Measurements from ENCODE around the gene RNU1-4.
"Not testable (repeated sequence)": the region's sequence is repeated elsewhere in the genome, so short reads cannot be mapped to it uniquely, and the experiment has no call there.

The RNU1-4 gene

DNA sequence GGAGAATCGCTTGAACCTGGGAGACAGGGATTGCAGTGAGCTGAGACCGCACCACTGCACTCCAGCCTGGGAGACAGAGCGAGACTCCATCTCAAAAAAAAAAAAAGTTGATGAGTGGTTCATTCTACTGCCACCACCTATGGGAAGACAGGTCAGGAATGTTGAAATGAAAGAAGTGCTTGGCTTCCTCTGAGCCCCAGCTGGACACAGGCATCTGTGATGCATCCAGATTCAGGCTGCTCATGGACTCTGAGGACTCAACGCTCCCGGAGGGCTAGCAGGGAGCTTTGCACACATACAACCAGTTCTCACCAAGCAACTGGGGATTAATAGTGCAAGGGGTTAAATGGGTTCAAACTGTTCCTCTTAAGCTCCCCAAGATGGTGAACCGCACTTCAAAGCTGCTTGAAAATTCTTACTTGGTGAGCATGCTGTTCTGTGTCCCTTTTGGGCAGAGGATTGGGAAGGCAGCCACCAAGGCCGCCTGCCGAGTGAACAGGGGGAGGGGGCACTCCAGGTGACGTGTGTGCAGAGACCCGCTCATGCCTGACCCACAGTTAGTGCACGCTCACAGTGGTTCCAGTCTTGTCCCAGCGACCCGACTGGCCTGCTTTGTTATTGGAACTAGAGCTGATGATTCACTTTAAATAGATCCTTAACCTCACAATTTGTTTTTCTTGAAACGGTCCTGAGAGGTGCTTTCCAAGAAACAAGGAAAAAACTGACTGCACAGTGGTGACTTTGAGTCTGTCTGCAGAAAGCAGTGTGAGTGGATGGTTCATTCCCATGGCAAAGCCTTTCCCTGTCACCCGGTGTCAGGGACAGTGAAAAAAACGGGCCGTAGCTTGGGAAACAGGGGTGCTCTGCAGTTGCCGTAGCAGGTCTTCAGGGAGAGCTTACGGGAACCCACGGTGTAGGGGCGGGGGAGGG lies 32.2 kb downstream of the RNU1-4 start:
- H3K4me1 ChIP-seq (ENCODE audit: control insufficient read depth in 2 of 2, insufficient read depth in 2 of 2, low read length in 2 of 2); H3K36me3 ChIP-seq (ENCODE audit: control insufficient read depth in 2 of 2, insufficient read depth in 2 of 2, low read length in 2 of 2); H3K4me3 ChIP-seq (ENCODE audit: low read length in 2 of 2); H3K9me3 ChIP-seq (ENCODE audit: control insufficient read depth in 2 of 2, low read length in 2 of 2); H3K27ac ChIP-seq (ENCODE audit: low read depth in 2 of 2, low read length in 2 of 2); H3K27me3 ChIP-seq (ENCODE audit: control insufficient read depth in 2 of 2, insufficient read depth in 2 of 2, low read length in 2 of 2); H3K9ac ChIP-seq (ENCODE audit: low read depth in 1 of 2, low read length in 2 of 2): not testable (repeated sequence)

DNA sequence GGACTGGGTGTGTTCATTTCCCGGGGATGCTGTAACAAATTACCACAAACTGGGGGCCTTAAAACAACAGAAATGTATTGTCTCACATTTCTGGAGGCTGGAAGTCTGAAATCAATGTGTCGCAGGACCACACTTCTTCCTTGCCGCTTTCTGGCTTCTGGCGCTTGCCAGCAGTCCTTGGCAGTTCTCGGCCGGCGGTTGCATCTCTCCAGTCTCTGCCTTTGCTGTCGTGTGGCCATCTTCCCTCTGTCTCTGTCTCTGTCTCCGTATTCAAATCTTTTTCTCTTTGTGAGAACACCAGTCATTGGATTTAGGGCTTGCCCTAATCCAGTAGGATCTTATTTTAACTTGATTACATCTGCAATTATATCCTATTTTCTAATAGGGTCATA lies 32.9 kb downstream of the RNU1-4 start:
- H3K4me3 ChIP-seq (ENCODE audit: low read length in 2 of 2); H3K4me1 ChIP-seq (ENCODE audit: control insufficient read depth in 2 of 2, insufficient read depth in 2 of 2, low read length in 2 of 2); H3K27me3 ChIP-seq (ENCODE audit: control insufficient read depth in 2 of 2, insufficient read depth in 2 of 2, low read length in 2 of 2); H3K9me3 ChIP-seq (ENCODE audit: control insufficient read depth in 2 of 2, low read length in 2 of 2); H3K36me3 ChIP-seq (ENCODE audit: control insufficient read depth in 2 of 2, insufficient read depth in 2 of 2, low read length in 2 of 2); H3K27ac ChIP-seq (ENCODE audit: low read depth in 2 of 2, low read length in 2 of 2); H3K9ac ChIP-seq (ENCODE audit: low read depth in 1 of 2, low read length in 2 of 2): not testable (repeated sequence)

DNA sequence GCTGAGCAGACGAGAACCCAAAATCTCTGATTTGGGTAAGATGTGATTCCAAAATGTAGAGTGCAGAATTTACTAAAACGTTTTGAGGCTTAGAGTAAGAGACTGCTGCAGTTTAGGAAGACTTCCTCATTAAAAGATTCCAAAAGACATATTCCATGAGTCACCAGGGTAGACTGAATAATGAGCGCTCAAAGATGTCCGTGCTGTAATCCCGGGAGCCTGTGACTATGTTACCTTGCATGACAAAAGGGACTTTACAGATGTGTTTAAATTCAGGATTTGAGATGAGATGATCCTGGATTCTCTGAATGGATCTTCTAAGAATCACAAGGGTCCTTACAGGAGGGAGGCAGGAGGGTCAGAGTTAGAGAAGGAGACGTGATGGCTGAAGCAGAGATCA lies 33.4 kb downstream of the RNU1-4 start:
- H3K36me3 ChIP-seq (ENCODE audit: control insufficient read depth in 2 of 2, insufficient read depth in 2 of 2, low read length in 2 of 2); H3K9ac ChIP-seq (ENCODE audit: low read depth in 1 of 2, low read length in 2 of 2); H3K4me3 ChIP-seq (ENCODE audit: low read length in 2 of 2); H3K4me1 ChIP-seq (ENCODE audit: control insufficient read depth in 2 of 2, insufficient read depth in 2 of 2, low read length in 2 of 2); H3K27me3 ChIP-seq (ENCODE audit: control insufficient read depth in 2 of 2, insufficient read depth in 2 of 2, low read length in 2 of 2); H3K9me3 ChIP-seq (ENCODE audit: control insufficient read depth in 2 of 2, low read length in 2 of 2); H3K27ac ChIP-seq (ENCODE audit: low read depth in 2 of 2, low read length in 2 of 2): not testable (repeated sequence)

DNA sequence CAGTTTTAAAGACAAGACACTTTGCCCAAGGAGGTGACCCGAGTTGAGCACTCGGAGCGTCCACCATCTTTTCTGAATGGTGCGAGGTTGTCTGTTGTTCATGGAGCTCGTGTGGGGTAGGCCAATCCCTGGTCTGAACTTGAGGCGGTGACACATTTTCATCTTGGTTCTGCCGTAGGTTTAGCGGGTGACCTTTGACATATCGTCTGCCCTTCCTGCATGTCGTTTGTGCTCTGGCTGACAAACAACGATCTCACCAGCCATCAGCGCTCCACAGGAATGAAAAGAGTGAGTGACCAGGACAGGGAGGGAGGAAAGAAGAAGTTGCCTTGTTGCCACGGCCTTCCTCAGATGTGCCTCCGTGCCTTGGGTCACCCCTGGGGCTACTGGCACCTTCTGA lies 34.5 kb downstream of the RNU1-4 start:
- not testable (repeated sequence) for H3K9me3 ChIP-seq (ENCODE audit: control insufficient read depth in 2 of 2, low read length in 2 of 2); H3K9ac ChIP-seq (ENCODE audit: low read depth in 1 of 2, low read length in 2 of 2); H3K27me3 ChIP-seq (ENCODE audit: control insufficient read depth in 2 of 2, insufficient read depth in 2 of 2, low read length in 2 of 2); H3K36me3 ChIP-seq (ENCODE audit: control insufficient read depth in 2 of 2, insufficient read depth in 2 of 2, low read length in 2 of 2); H3K27ac ChIP-seq (ENCODE audit: low read depth in 2 of 2, low read length in 2 of 2); H3K4me3 ChIP-seq (ENCODE audit: low read length in 2 of 2); H3K4me1 ChIP-seq (ENCODE audit: control insufficient read depth in 2 of 2, insufficient read depth in 2 of 2, low read length in 2 of 2)

DNA sequence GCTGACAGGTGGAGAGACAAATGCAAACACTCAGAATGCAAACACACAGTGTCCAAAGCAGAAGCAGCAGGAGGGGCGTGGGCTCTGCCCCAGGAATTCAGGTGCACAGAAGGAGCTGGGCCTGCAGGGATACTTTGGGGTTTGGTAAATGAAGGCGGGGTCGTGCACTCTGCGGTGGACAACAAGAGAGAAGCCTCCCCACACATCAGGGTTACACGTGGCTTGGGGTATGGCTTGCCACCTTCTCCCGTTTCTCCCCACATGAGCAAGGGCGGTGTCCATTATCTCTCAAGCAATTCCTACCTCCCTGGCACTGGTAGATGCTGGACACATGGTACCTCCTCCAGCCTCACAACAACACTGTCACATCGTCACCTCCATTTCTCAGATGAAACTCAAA lies 35.0 kb downstream of the RNU1-4 start:
- not testable (repeated sequence) for H3K4me3 ChIP-seq (ENCODE audit: low read length in 2 of 2); H3K27ac ChIP-seq (ENCODE audit: low read depth in 2 of 2, low read length in 2 of 2); H3K9ac ChIP-seq (ENCODE audit: low read depth in 1 of 2, low read length in 2 of 2); H3K27me3 ChIP-seq (ENCODE audit: control insufficient read depth in 2 of 2, insufficient read depth in 2 of 2, low read length in 2 of 2); H3K36me3 ChIP-seq (ENCODE audit: control insufficient read depth in 2 of 2, insufficient read depth in 2 of 2, low read length in 2 of 2); H3K4me1 ChIP-seq (ENCODE audit: control insufficient read depth in 2 of 2, insufficient read depth in 2 of 2, low read length in 2 of 2); H3K9me3 ChIP-seq (ENCODE audit: control insufficient read depth in 2 of 2, low read length in 2 of 2)

DNA sequence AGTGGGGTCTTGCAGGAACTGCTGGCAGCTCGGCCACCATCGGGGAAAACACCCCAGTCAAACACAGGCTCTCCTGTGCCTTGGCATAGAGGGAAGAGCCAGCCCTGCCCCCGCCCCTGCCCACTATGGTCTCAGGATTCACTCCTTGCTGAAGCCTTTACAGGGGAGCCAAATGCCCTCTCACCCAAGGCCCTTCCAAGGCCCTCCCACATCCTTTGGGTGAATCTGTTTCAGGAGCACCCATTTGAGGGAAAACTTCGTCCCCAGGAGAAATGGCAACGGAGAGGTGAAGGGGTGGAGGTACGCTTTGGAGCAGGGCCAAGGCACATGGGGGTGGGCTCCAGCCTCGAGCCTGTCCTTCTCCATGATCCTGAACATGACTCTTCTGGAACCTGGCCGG lies 35.9 kb downstream of the RNU1-4 start:
- not testable (repeated sequence) for H3K36me3 ChIP-seq (ENCODE audit: control insufficient read depth in 2 of 2, insufficient read depth in 2 of 2, low read length in 2 of 2); H3K9me3 ChIP-seq (ENCODE audit: control insufficient read depth in 2 of 2, low read length in 2 of 2); H3K27me3 ChIP-seq (ENCODE audit: control insufficient read depth in 2 of 2, insufficient read depth in 2 of 2, low read length in 2 of 2); H3K4me1 ChIP-seq (ENCODE audit: control insufficient read depth in 2 of 2, insufficient read depth in 2 of 2, low read length in 2 of 2); H3K27ac ChIP-seq (ENCODE audit: low read depth in 2 of 2, low read length in 2 of 2); H3K4me3 ChIP-seq (ENCODE audit: low read length in 2 of 2); H3K9ac ChIP-seq (ENCODE audit: low read depth in 1 of 2, low read length in 2 of 2)

DNA sequence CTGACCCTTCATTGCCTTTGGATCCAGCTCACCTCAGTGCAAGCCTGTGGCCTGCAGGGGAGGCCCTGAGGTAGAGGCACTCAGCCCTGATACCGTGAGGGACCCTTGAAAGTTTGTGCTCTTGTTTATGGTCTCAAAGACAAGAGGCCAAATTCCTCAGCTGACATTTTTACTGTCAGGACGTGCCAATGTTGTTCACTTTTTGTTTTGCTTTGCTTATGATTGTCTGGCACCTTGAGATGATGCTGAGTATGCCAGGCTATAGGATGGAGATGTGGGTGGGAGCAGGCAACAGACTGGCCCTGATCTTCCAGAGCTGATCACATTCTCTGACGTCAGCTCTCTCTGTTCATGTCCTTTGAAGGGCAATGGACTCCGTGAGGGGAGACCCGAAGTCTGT lies 36.5 kb downstream of the RNU1-4 start:
- not testable (repeated sequence) for H3K4me3 ChIP-seq (ENCODE audit: low read length in 2 of 2); H3K9ac ChIP-seq (ENCODE audit: low read depth in 1 of 2, low read length in 2 of 2); H3K4me1 ChIP-seq (ENCODE audit: control insufficient read depth in 2 of 2, insufficient read depth in 2 of 2, low read length in 2 of 2); H3K9me3 ChIP-seq (ENCODE audit: control insufficient read depth in 2 of 2, low read length in 2 of 2); H3K36me3 ChIP-seq (ENCODE audit: control insufficient read depth in 2 of 2, insufficient read depth in 2 of 2, low read length in 2 of 2); H3K27ac ChIP-seq (ENCODE audit: low read depth in 2 of 2, low read length in 2 of 2); H3K27me3 ChIP-seq (ENCODE audit: control insufficient read depth in 2 of 2, insufficient read depth in 2 of 2, low read length in 2 of 2)

DNA sequence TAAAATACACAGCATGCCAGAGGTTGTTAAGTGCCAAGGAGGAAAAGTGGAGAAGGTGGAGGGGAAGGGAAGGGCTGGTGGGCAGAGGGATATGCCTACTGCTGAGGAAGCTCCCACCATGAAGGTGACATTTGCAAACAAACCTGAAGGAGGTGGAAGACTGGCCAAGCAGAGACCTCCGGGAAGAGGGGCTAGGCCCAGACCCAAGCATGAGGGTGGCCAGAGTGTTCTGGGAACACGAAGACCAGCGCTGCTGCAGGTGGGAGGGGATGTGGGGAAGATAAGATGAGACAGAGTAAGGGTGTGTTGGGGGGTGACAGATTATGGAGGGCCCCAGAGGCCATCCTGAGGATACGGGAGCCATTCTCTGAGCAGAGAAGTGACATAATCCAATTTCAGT lies 37.5 kb downstream of the RNU1-4 start:
- H3K9me3 ChIP-seq (ENCODE audit: control insufficient read depth in 2 of 2, low read length in 2 of 2); H3K9ac ChIP-seq (ENCODE audit: low read depth in 1 of 2, low read length in 2 of 2); H3K36me3 ChIP-seq (ENCODE audit: control insufficient read depth in 2 of 2, insufficient read depth in 2 of 2, low read length in 2 of 2); H3K27me3 ChIP-seq (ENCODE audit: control insufficient read depth in 2 of 2, insufficient read depth in 2 of 2, low read length in 2 of 2); H3K27ac ChIP-seq (ENCODE audit: low read depth in 2 of 2, low read length in 2 of 2); H3K4me3 ChIP-seq (ENCODE audit: low read length in 2 of 2); H3K4me1 ChIP-seq (ENCODE audit: control insufficient read depth in 2 of 2, insufficient read depth in 2 of 2, low read length in 2 of 2): not testable (repeated sequence)

DNA sequence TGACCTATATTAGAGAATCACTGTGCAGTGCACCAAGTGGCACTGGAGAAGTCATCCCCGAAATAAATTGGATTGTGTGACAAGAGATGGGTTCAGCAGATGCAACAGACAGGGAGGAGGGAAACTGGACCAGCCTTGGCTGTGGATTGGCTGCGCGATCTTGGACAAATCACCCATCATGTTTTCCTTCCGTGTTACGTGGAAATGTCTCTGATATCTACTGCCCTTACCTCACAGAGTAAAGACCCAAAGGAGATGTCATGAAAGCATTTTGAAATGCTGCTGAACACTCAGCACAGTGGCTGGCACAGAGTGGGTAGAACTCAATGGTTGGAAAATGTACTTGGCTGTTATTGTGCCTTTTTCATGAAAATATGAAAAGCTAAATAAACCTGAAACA lies 39.2 kb downstream of the RNU1-4 start:
- H3K4me1 ChIP-seq (ENCODE audit: control insufficient read depth in 2 of 2, insufficient read depth in 2 of 2, low read length in 2 of 2); H3K4me3 ChIP-seq (ENCODE audit: low read length in 2 of 2); H3K27me3 ChIP-seq (ENCODE audit: control insufficient read depth in 2 of 2, insufficient read depth in 2 of 2, low read length in 2 of 2); H3K36me3 ChIP-seq (ENCODE audit: control insufficient read depth in 2 of 2, insufficient read depth in 2 of 2, low read length in 2 of 2); H3K9ac ChIP-seq (ENCODE audit: low read depth in 1 of 2, low read length in 2 of 2); H3K9me3 ChIP-seq (ENCODE audit: control insufficient read depth in 2 of 2, low read length in 2 of 2); H3K27ac ChIP-seq (ENCODE audit: low read depth in 2 of 2, low read length in 2 of 2): not testable (repeated sequence)

DNA sequence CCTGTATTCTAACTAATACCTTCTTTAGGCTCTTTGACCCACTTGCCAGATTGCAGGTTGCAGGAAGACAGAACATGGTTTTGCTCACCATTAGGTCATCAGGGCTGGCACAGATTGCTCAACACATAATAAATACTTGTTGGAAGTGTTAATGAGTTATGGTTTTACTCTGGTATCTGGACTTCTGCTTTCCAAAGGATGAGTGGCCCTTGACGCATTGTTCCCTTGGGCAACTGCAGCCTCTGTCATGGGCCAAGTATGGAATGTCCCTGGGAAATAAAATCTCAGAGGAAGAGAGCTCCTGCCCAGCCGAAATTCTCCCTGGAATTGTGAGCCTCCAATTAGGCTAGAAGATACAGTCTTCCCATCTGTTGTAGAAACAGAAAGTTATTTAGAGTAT lies 40.7 kb downstream of the RNU1-4 start:
- not testable (repeated sequence) for H3K27ac ChIP-seq (ENCODE audit: low read depth in 2 of 2, low read length in 2 of 2); H3K27me3 ChIP-seq (ENCODE audit: control insufficient read depth in 2 of 2, insufficient read depth in 2 of 2, low read length in 2 of 2); H3K36me3 ChIP-seq (ENCODE audit: control insufficient read depth in 2 of 2, insufficient read depth in 2 of 2, low read length in 2 of 2); H3K9me3 ChIP-seq (ENCODE audit: control insufficient read depth in 2 of 2, low read length in 2 of 2); H3K9ac ChIP-seq (ENCODE audit: low read depth in 1 of 2, low read length in 2 of 2); H3K4me3 ChIP-seq (ENCODE audit: low read length in 2 of 2); H3K4me1 ChIP-seq (ENCODE audit: control insufficient read depth in 2 of 2, insufficient read depth in 2 of 2, low read length in 2 of 2)

DNA sequence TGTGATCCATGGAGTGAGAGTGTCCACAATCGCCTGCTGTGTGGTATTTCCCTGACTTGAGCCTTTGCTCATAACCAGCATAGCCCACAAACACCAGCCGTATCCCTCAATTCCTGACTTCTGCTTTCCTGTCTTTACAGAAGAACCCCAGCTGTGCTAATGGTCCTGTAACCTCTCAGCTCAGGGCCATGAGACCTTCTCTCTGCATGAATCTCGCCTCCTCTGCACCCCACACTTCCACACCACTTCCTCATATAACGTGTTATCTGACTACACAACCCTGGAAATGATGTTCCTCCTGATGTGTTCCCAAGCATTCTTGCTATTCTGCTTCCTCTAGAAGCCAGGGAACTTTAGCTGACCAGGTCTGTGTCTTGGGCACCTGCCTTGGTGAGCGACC lies 41.3 kb downstream of the RNU1-4 start:
- not testable (repeated sequence) for H3K4me3 ChIP-seq (ENCODE audit: low read length in 2 of 2); H3K27ac ChIP-seq (ENCODE audit: low read depth in 2 of 2, low read length in 2 of 2); H3K27me3 ChIP-seq (ENCODE audit: control insufficient read depth in 2 of 2, insufficient read depth in 2 of 2, low read length in 2 of 2); H3K9ac ChIP-seq (ENCODE audit: low read depth in 1 of 2, low read length in 2 of 2); H3K36me3 ChIP-seq (ENCODE audit: control insufficient read depth in 2 of 2, insufficient read depth in 2 of 2, low read length in 2 of 2); H3K9me3 ChIP-seq (ENCODE audit: control insufficient read depth in 2 of 2, low read length in 2 of 2); H3K4me1 ChIP-seq (ENCODE audit: control insufficient read depth in 2 of 2, insufficient read depth in 2 of 2, low read length in 2 of 2)
